ENCODE results near the gene DYNLT2.

DNA sequence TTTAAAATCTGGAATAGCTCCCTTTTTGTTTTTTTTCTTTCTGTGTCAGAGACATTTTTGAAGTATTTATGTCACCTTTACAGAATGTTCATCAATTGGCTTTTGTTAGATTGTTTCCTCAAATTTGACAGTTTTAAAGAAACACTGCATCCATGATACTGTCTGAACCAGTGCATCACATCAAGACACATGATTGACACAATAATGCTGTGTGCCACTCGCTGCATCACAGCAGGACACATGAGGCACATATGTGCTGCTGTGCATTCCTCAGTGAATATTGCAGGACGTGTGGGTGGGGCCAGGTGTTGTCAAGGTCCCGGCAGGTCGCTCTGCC is 37.4 kb upstream of the DYNLT2 start:
- no peak for TF ChIP-seq ELF4 (IDR thresholded peaks at IDR 0.05)
- no peak for TF ChIP-seq FOXA1 (IDR thresholded peaks at IDR 0.05)
- no peak for TF ChIP-seq FOXM1 (IDR thresholded peaks at IDR 0.05; ENCODE audit: borderline replicate concordance)
- TF ChIP-seq SUZ12 (IDR thresholded peaks at IDR 0.05), result no peak
- TF ChIP-seq, protein P1, sequence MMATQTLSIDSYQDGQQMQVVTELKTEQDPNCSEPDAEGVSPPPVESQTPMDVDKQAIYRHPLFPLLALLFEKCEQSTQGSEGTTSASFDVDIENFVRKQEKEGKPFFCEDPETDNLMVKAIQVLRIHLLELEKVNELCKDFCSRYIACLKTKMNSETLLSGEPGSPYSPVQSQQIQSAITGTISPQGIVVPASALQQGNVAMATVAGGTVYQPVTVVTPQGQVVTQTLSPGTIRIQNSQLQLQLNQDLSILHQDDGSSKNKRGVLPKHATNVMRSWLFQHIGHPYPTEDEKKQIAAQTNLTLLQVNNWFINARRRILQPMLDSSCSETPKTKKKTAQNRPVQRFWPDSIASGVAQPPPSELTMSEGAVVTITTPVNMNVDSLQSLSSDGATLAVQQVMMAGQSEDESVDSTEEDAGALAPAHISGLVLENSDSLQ (IDR thresholded peaks at IDR 0.05), result 0 out of 2 replicates have a peak, but pooled peaks have one; percentile 44
- TF ChIP-seq ARNT (IDR thresholded peaks at IDR 0.05), result no peak
- TF ChIP-seq BHLHE40 (IDR thresholded peaks at IDR 0.05; ENCODE audit: borderline replicate concordance), result no peak
- no peak for TF ChIP-seq TARDBP (IDR thresholded peaks at IDR 0.05)
